Neuronal stem cell (in vitro differentiated cells): ENCODE data around the gene RASSF8.
"Not testable (repeated sequence)": the region's sequence is repeated elsewhere in the genome, so short reads cannot be mapped to it uniquely, and the experiment has no call there.

Source experiments
- DNase-seq: peaks from one replicate; pipeline ENCODE4 v3.0.0-alpha.2; 2013; ENCODE audit warnings: low spot score
- H2AFZ ChIP-seq: one replicate; pipeline ENCODE4 v1.6.1; 2013; ENCODE audit warnings: mild to moderate bottlenecking, low read length, inconsistent platforms
- H2AK5ac ChIP-seq: 2 replicates; pipeline ENCODE4 v1.6.1; 2013; ENCODE audit warnings: low read depth, mild to moderate bottlenecking, inconsistent platforms, low read length, moderate library complexity, mixed read lengths
- H2BK120ac ChIP-seq: 2 replicates; pipeline ENCODE4 v1.6.1; 2013; ENCODE audit warnings: low read depth, mild to moderate bottlenecking, inconsistent platforms, low read length, moderate library complexity, mixed read lengths
- H2BK12ac ChIP-seq: one replicate; pipeline ENCODE4 v1.6.1; 2013; ENCODE audit warnings: low read length, inconsistent platforms
- H2BK15ac ChIP-seq: 2 replicates; pipeline ENCODE4 v1.6.1; 2013; ENCODE audit warnings: mild to moderate bottlenecking, low read length, inconsistent platforms, mixed read lengths
- H2BK5ac ChIP-seq: one replicate; pipeline ENCODE4 v1.6.1; 2013; ENCODE audit warnings: inconsistent platforms, mild to moderate bottlenecking, low read length, moderate library complexity
- H3K14ac ChIP-seq: one replicate; pipeline ENCODE4 v1.6.1; 2013; ENCODE audit warnings: low read length, inconsistent platforms
- H3K18ac ChIP-seq: 2 replicates; pipeline ENCODE4 v1.6.1; 2013; ENCODE audit warnings: low read length, inconsistent platforms
- H3K23ac ChIP-seq: 2 replicates; pipeline ENCODE4 v1.6.1; 2013; ENCODE audit warnings: low read depth, mild to moderate bottlenecking, mixed read lengths, low read length, inconsistent platforms; ENCODE audit not compliant: poor library complexity
- H3K27ac ChIP-seq: replicated peaks from 3 replicates; pipeline ENCODE4 v1.5.1; 2013; ENCODE audit warnings: low read length, inconsistent platforms
- H3K27me3 ChIP-seq, 3 experiments: 2 replicates each; pipeline ENCODE4 v1.6.1; 2013; ENCODE audit warnings: low read length in 3 of 3, mild to moderate bottlenecking in 2 of 3, inconsistent platforms in 1 of 3, low read depth in 1 of 3, mixed read lengths in 1 of 3, moderate library complexity in 1 of 3; ENCODE audit not compliant: control insufficient read depth in 3 of 3, insufficient read depth in 3 of 3
- H3K36me3 ChIP-seq, 2 donors: replicated peaks in 1 of 2; 2 replicates each; pipeline ENCODE4 v1.6.1; 2013; ENCODE audit warnings: low read length in 2 of 2; ENCODE audit not compliant: control insufficient read depth in 2 of 2, insufficient read depth in 2 of 2
- H3K4ac ChIP-seq: 2 replicates; pipeline ENCODE4 v1.6.1; 2013; ENCODE audit warnings: inconsistent platforms, mild to moderate bottlenecking, low read length, moderate library complexity
- H3K4me1 ChIP-seq, 2 donors: 1 replicate in 1 of 2; 2 replicates in 1 of 2; pipeline ENCODE4 v1.6.1; 2013; ENCODE audit warnings: low read length in 2 of 2, low read depth in 1 of 2; ENCODE audit not compliant: control insufficient read depth in 2 of 2, insufficient read depth in 1 of 2
- H3K4me2 ChIP-seq: one replicate; pipeline ENCODE4 v1.6.1; 2013; ENCODE audit warnings: mild to moderate bottlenecking, low read length, inconsistent platforms; ENCODE audit not compliant: insufficient read depth, poor library complexity, severe bottlenecking
- H3K4me3 ChIP-seq, 2 donors: 2 replicates each; pipeline ENCODE4 v1.5.1; 2013; ENCODE audit warnings: low read length in 2 of 2, mild to moderate bottlenecking in 2 of 2, inconsistent platforms in 1 of 2, moderate library complexity in 1 of 2
- H3K79me1 ChIP-seq: one replicate; pipeline ENCODE4 v1.6.1; 2013; ENCODE audit warnings: low read depth, mild to moderate bottlenecking, inconsistent platforms, low read length, moderate library complexity
- H3K9ac ChIP-seq: one replicate; pipeline ENCODE4 v1.6.1; 2013; ENCODE audit warnings: mild to moderate bottlenecking, low read depth, low read length, inconsistent platforms; ENCODE audit not compliant: poor library complexity
- H3K9me3 ChIP-seq, 2 donors: replicated peaks in 1 of 2; 2 replicates each; pipeline versions ENCODE3 to v1.6.1; 2013; ENCODE audit warnings: low read length in 2 of 2, mild to moderate bottlenecking in 2 of 2, inconsistent platforms in 1 of 2, low read depth in 1 of 2, mixed read lengths in 1 of 2, moderate library complexity in 1 of 2; ENCODE audit not compliant: control insufficient read depth in 2 of 2, insufficient read depth in 1 of 2
- H4K8ac ChIP-seq: one replicate; pipeline ENCODE4 v1.6.1; 2013; ENCODE audit warnings: low read depth, mild to moderate bottlenecking, inconsistent platforms, low read length, moderate library complexity
- H4K91ac ChIP-seq: one replicate; pipeline ENCODE4 v1.6.1; 2013; ENCODE audit warnings: low read length, low read depth, mild to moderate bottlenecking, inconsistent platforms; ENCODE audit not compliant: poor library complexity
- WGBS, 2 donors: extraction: QIAGEN DNeasy Blood & Tissue Kit; methylation state at CpG; one replicate each; pipeline ENCODE4 v1.1.7; 2013; ENCODE audit warnings: missing lambda C conversion rate in 2 of 2, mixed read lengths in 1 of 2; ENCODE audit not compliant: insufficient read length in 2 of 2, insufficient replicate concordance in 1 of 2; ENCODE audit errors: extremely low coverage in 2 of 2; 5-methylcytosine and 5-hydroxymethylcytosine counted together

The RASSF8 gene

DNA sequence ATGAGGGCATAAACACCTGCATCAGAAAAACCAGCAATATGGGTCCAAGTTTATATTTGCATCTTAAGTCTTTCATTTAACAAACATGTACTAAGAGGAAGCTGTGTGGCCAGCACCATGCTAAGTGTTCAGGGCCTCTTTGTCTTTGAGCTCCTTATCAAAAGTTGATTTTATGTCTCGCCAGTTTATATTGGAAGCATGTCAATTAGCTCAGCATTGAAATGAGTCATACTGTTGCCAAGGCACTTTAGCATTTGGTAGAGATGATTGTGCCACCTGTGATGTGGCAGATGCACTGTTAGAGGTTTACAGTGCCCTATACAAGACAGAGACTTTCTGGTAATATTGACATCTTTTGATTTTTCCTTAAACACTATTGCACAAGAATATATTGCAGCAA lies 97.9 kb downstream of the RASSF8 start:
- Histone ChIP-seq H3K36me3 (peaks cover 5 to 26% of the 10 kb centered on the region in 2 donors), H2BK120ac (no peak overlapping the region), H3K79me1 (no peaks in the 10 kb centered on the region), H3K27ac (no peak overlapping the region), H4K91ac (no peak overlapping the region), H2BK12ac (no peak overlapping the region), H2AFZ (no peak overlapping the region), H3K4ac (no peak overlapping the region), H3K4me2 (no peak overlapping the region), H3K18ac (no peak overlapping the region), H3K14ac (no peak overlapping the region), H3K9me3 (peaks cover 0 to 4% of the 10 kb centered on the region in 2 donors), H3K27me3 (no peaks in the 10 kb centered on the region), H2AK5ac (no peak overlapping the region), H3K9ac (no peak overlapping the region), H2BK15ac (no peak overlapping the region), H3K4me3 (no peak overlapping the region), H4K8ac (no peak overlapping the region), H3K4me1 (peaks cover 0 to 4% of the 10 kb centered on the region in 2 donors), H3K23ac (no peak overlapping the region), H2BK5ac (no peak overlapping the region)
- no CpG with 5 or more reads among the region's 1 CpG for WGBS, 2 donors
- no peak for DNase-seq

DNA sequence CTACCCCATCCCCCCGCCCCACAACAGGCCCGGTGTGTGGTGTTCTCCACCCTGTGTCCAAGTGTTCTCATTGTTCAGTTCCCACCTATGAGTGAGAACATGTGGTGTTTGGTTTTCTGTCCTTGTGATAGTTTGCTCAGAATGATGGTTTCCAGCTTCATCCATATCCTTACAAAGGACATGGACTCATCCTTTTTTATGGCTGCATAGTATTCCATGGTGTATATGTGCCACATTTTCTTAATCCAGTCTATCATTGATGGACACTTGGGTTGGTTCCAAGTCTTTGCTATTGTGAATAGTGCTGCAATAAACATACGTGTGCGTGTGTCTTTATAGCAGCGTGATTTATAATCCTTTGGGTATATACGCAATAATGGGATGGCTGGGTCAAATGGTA lies 98.8 kb downstream of the RASSF8 start:
- peaks cover 5 to 26% of the 10 kb centered on the region in 2 donors for H3K36me3 ChIP-seq
- not testable (repeated sequence) for H3K79me1 ChIP-seq, H3K4me2 ChIP-seq, H3K27me3 ChIP-seq, H3K4ac ChIP-seq, H2BK120ac ChIP-seq, H3K9ac ChIP-seq, H2BK12ac ChIP-seq, H2AK5ac ChIP-seq, H3K9me3 ChIP-seq, H2BK5ac ChIP-seq, H3K27ac ChIP-seq, H3K18ac ChIP-seq, DNase-seq, H3K4me1 ChIP-seq, H3K23ac ChIP-seq, H3K14ac ChIP-seq, H4K8ac ChIP-seq, H4K91ac ChIP-seq, H2BK15ac ChIP-seq, H3K4me3 ChIP-seq, H2AFZ ChIP-seq
- no CpG with 5 or more reads among the region's 6 CpGs for WGBS, 2 donors

DNA sequence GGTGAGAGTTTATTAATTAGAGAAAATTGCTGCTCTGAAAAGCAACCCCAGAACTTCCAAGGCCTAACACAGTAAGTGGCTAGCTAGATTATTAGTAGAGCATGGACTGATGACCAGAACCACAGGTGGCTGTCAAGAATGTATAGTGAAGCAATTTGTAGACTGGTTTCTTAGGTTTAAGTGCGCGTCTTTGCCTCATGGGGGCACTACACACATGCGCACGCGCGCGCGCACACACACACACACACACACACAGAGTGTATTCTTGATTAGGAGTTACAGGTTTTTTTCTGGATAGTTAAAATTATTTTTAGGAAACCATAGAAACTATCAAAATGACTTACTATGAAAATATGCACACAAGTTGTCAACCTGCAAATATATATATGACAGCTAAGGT lies 99.8 kb downstream of the RASSF8 start:
- no peak overlapping the region for H3K27ac ChIP-seq
- H3K4me1 ChIP-seq, result peaks cover 0 to 4% of the 10 kb centered on the region in 2 donors
- H2AK5ac ChIP-seq, result no peak overlapping the region
- no peak overlapping the region for H3K14ac ChIP-seq
- H4K8ac ChIP-seq, result no peak overlapping the region
- H3K23ac ChIP-seq, result no peak overlapping the region
- no peak overlapping the region for H3K18ac ChIP-seq
- H3K4me2 ChIP-seq, result no peak overlapping the region
- no peak overlapping the region for H2BK15ac ChIP-seq
- H2AFZ ChIP-seq, result no peak overlapping the region
- H2BK12ac ChIP-seq, result no peak overlapping the region
- no peak overlapping the region for H2BK120ac ChIP-seq
- no peak overlapping the region for H3K4ac ChIP-seq
- H3K36me3 ChIP-seq, result peaks cover 5 to 26% of the 10 kb centered on the region in 2 donors
- H4K91ac ChIP-seq, result no peak overlapping the region
- H3K9me3 ChIP-seq, result peaks cover 0 to 4% of the 10 kb centered on the region in 2 donors
- H3K79me1 ChIP-seq, result no peaks in the 10 kb centered on the region
- no peak overlapping the region for H3K4me3 ChIP-seq
- no peak overlapping the region for H3K9ac ChIP-seq
- no peak overlapping the region for H2BK5ac ChIP-seq
- no peaks in the 10 kb centered on the region for H3K27me3 ChIP-seq
- DNase-seq, result no peak
- WGBS, 2 donors, result no CpG with 5 or more reads among the region's 8 CpGs

DNA sequence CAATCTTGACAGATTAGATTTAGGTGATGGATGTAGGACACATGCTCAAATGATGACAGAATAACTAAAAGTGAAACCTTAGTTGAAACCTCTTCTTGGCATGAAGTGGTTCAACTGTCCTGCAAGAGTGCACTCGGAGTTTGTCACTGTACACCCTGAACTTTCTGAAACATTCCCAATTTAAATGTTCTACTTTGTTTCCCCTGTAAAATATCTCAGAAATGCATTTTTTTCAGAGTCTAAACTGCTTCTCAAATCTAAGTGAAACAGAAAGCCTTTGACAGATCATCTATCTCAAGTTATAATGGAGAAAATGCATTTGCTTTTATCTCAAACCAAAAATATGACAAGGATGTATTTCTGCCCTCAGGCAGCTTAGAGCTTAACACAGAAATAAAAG lies 100.3 kb downstream of the RASSF8 start:
- H3K36me3 ChIP-seq, result peaks cover 5 to 26% of the 10 kb centered on the region in 2 donors
- H3K4ac ChIP-seq, result no peak overlapping the region
- no peak overlapping the region for H4K91ac ChIP-seq
- DNase-seq, result no peak
- H3K4me3 ChIP-seq, result no peak overlapping the region
- H3K9ac ChIP-seq, result no peak overlapping the region
- peaks cover 0 to 1% of the 10 kb centered on the region in 2 donors for H3K4me1 ChIP-seq
- H3K9me3 ChIP-seq, result peaks cover 0 to 4% of the 10 kb centered on the region in 2 donors
- H2BK12ac ChIP-seq, result no peak overlapping the region
- H2AK5ac ChIP-seq, result no peak overlapping the region
- no peak overlapping the region for H2AFZ ChIP-seq
- no peak overlapping the region for H3K4me2 ChIP-seq
- H2BK15ac ChIP-seq, result no peak overlapping the region
- WGBS, 2 donors, result no CpG with 5 or more reads among the region's 1 CpG
- H4K8ac ChIP-seq, result no peak overlapping the region
- H3K18ac ChIP-seq, result no peak overlapping the region
- H3K23ac ChIP-seq, result no peak overlapping the region
- no peak overlapping the region for H3K14ac ChIP-seq
- no peaks in the 10 kb centered on the region for H3K27me3 ChIP-seq
- H3K79me1 ChIP-seq, result no peaks in the 10 kb centered on the region
- no peak overlapping the region for H2BK5ac ChIP-seq
- H3K27ac ChIP-seq, result no peak overlapping the region
- no peak overlapping the region for H2BK120ac ChIP-seq
